Fibroblast of the aortic adventitia (primary cell): ENCODE data around the gene FAM187B. TPM values are rescaled to one million over a fixed set of nuclear protein-coding genes. Genes with fewer than 3 reads are reported as not detected.
"Not testable (repeated sequence)": the region's sequence is repeated elsewhere in the genome, so short reads cannot be mapped to it uniquely, and the experiment has no call there.

ENCODE experiments used
- DNase-seq: peaks from one replicate; pipeline ENCODE4 v3.0.0-alpha.2; 2010; ENCODE audit warnings: low read depth
- H3K4me3 ChIP-seq: 2 replicates; pipeline ENCODE4 v1.5.1; 2011; ENCODE audit warnings: low read depth, mild to moderate bottlenecking, control low read depth, low read length, moderate library complexity
- CTCF ChIP-seq: IDR thresholded peaks from 2 replicates; pipeline ENCODE4 v1.5.1; 2011; ENCODE audit warnings: mild to moderate bottlenecking, low read length, control low read depth, inconsistent platforms; ENCODE audit not compliant: insufficient read depth
- total RNA-seq: library from RNA; depleted of rRNA; stranded (reverse); fragments of >200 nt; gene quantifications from 2 replicates; pipeline ENCODE4 v1.2.3, GENCODE V29; 2012; ENCODE audit warnings: low replicate concordance

FAM187B gene
- total RNA-seq, 1 donor, result not detected

GRCh38 chr19:35222373-35223015, 6.0 kb downstream of the FAM187B start:
- DNase-seq, result no peak
- TF ChIP-seq CTCF, result no peak
- H3K4me3 ChIP-seq, result no peak overlapping the region

GRCh38 chr19:35220973-35221590, 7.5 kb downstream of the FAM187B start:
- DNase-seq, H3K4me3 ChIP-seq: not testable (repeated sequence)

- peak; percentile 33 for DNase-seq
- TF ChIP-seq CTCF, result no peak
- no peak overlapping the region for H3K4me3 ChIP-seq
Observed at GRCh38 chr19:35220315-35220921, 8.1 kb downstream of the FAM187B start.

- no peak for TF ChIP-seq CTCF
- H3K4me3 ChIP-seq, result no peak overlapping the region
- DNase-seq, result no peak
Observed at GRCh38 chr19:35219008-35219407, 9.5 kb downstream of the FAM187B start.

GRCh38 chr19:35217649-35217990, 10.9 kb downstream of the FAM187B start:
- no peak for TF ChIP-seq CTCF
- DNase-seq, result no peak
- no peak overlapping the region for H3K4me3 ChIP-seq

GRCh38 chr19:35216833-35217648, 11.5 kb downstream of the FAM187B start:
- no peak for DNase-seq
- no peak overlapping the region for H3K4me3 ChIP-seq

More at GRCh38 chr19:35216833-35217648, 11.5 kb downstream of the FAM187B start:
- no peak for TF ChIP-seq CTCF
